Spinal cord (tissue), 10 donors: ENCODE results near the gene PKP3. TPM values are rescaled to one million over a fixed set of nuclear protein-coding genes. Genes with fewer than 3 reads are reported as not detected.

ENCODE experiments used
- DNase-seq, 6 donors: peaks; one replicate each; pipeline versions ENCODE4 v3.0.0 to v3.0.0-alpha.2; 2013 to 2015; ENCODE audit warnings: low spot score in 6 of 6, low read depth in 4 of 6
- H3K27ac ChIP-seq: one replicate; pipeline ENCODE4 v1.5.1; 2013; ENCODE audit warnings: low read depth, low read length, control low read depth
- H3K27me3 ChIP-seq: one replicate; pipeline ENCODE4 v1.6.1; 2013; ENCODE audit warnings: low read length; ENCODE audit not compliant: control insufficient read depth, insufficient read depth
- H3K36me3 ChIP-seq: one replicate; pipeline ENCODE4 v1.6.1; 2013; ENCODE audit warnings: low read length; ENCODE audit not compliant: control insufficient read depth, insufficient read depth
- H3K4me1 ChIP-seq: one replicate; pipeline ENCODE4 v1.6.1; 2013; ENCODE audit warnings: low read length; ENCODE audit not compliant: control insufficient read depth, insufficient read depth
- H3K4me3 ChIP-seq: one replicate; pipeline ENCODE4 v1.5.1; 2013; ENCODE audit warnings: low read depth, low read length, control low read depth
- H3K9me3 ChIP-seq: one replicate; pipeline ENCODE4 v1.6.1; 2013; ENCODE audit warnings: low read length; ENCODE audit not compliant: control insufficient read depth, insufficient read depth
- WGBS: methylation state at CpG from one replicate; pipeline ENCODE4 v1.1.5; 2013; ENCODE audit warnings: missing lambda C conversion rate; ENCODE audit not compliant: insufficient coverage; 5-methylcytosine and 5-hydroxymethylcytosine counted together
- polyA plus RNA-seq, 2 donors: library from polyadenylated mRNA; unstranded; fragments of 120-200 nt; gene quantifications; one replicate each; pipeline ENCODE4 v1.2.1, GENCODE V29; 2013; ENCODE audit not compliant: insufficient read length in 2 of 2
- total RNA-seq, 2 donors: library from RNA; depleted of rRNA in 1 of 2; stranded (reverse); fragments of 120-200 nt in 1 of 2; fragments of >200 nt in 1 of 2; gene quantifications; one replicate each; pipeline versions ENCODE4 v1.2.3 to v1.2.4, GENCODE V29; 2013 to 2014
- donor health status: healthy.

Gene PKP3
- total and polyA plus RNA-seq, 4 donors = 0.61 to 1.3 (median 0.73) TPM

- peaks cover 93% of the 10 kb centered on the region for H3K36me3 ChIP-seq
- no peaks in the 10 kb centered on the region for H3K9me3 ChIP-seq
- 93% methylated on average over 11 of the region's 11 CpGs for WGBS
Observed at GRCh38 chr11:377883-378500, 16.0 kb upstream of the PKP3 start.

GRCh38 chr11:379205-380094 is 14.6 kb upstream of the PKP3 start:
- Histone ChIP-seq H3K9me3 (no peaks in the 10 kb centered on the region), H3K4me3 (no peak overlapping the region), H3K27me3 (no peaks in the 10 kb centered on the region), H3K27ac (no peak overlapping the region), H3K36me3 (peaks cover 89% of the 10 kb centered on the region), H3K4me1 (peaks cover under 1% of the 10 kb centered on the region)
- WGBS = 91% methylated on average over 84 of the region's 87 CpGs
- no peak for DNase-seq

More at GRCh38 chr11:377883-378500, 16.0 kb upstream of the PKP3 start:
- H3K4me3 ChIP-seq = no peak overlapping the region
- no peak for DNase-seq
- H3K27me3 ChIP-seq = no peaks in the 10 kb centered on the region
- no peak overlapping the region for H3K27ac ChIP-seq
- peaks cover 15% of the 10 kb centered on the region for H3K4me1 ChIP-seq

GRCh38 chr11:380095-380480 is 13.9 kb upstream of the PKP3 start:
- no peaks in the 10 kb centered on the region for H3K9me3 ChIP-seq
- no peak overlapping the region for H3K27ac ChIP-seq
- 96% methylated on average over 34 of the region's 35 CpGs for WGBS
- H3K4me1 ChIP-seq = no peaks in the 10 kb centered on the region
- peaks cover 90% of the 10 kb centered on the region for H3K36me3 ChIP-seq
- no peak for DNase-seq
- no peaks in the 10 kb centered on the region for H3K27me3 ChIP-seq
- H3K4me3 ChIP-seq = no peak overlapping the region

- 97% methylated on average over 20 of the region's 23 CpGs for WGBS
- DNase-seq = no peak
- H3K27me3 ChIP-seq = no peaks in the 10 kb centered on the region
- no peaks in the 10 kb centered on the region for H3K4me1 ChIP-seq
- no peak overlapping the region for H3K27ac ChIP-seq
- no peaks in the 10 kb centered on the region for H3K9me3 ChIP-seq
- no peak overlapping the region for H3K4me3 ChIP-seq
- peaks cover 86% of the 10 kb centered on the region for H3K36me3 ChIP-seq
Observed at GRCh38 chr11:380491-380890, 13.5 kb upstream of the PKP3 start.

- H3K9me3 ChIP-seq = no peaks in the 10 kb centered on the region
- H3K4me1 ChIP-seq = no peaks in the 10 kb centered on the region
- DNase-seq = no peak
- no peak overlapping the region for H3K27ac ChIP-seq
- 93% methylated on average over 6 of the region's 14 CpGs for WGBS
- H3K27me3 ChIP-seq = no peaks in the 10 kb centered on the region
- H3K36me3 ChIP-seq = peaks cover 81% of the 10 kb centered on the region
- H3K4me3 ChIP-seq = no peak overlapping the region
Observed at GRCh38 chr11:380996-381395, 13.0 kb upstream of the PKP3 start.

GRCh38 chr11:381501-382072 is 12.4 kb upstream of the PKP3 start:
- no peak overlapping the region for H3K4me3 ChIP-seq
- H3K4me1 ChIP-seq = no peaks in the 10 kb centered on the region
- 80% methylated on average over 22 of the region's 35 CpGs for WGBS
- peaks cover 75% of the 10 kb centered on the region for H3K36me3 ChIP-seq
- no peaks in the 10 kb centered on the region for H3K27me3 ChIP-seq
- DNase-seq = no peak
- peaks cover 2% of the 10 kb centered on the region for H3K9me3 ChIP-seq
- no peak overlapping the region for H3K27ac ChIP-seq

- Histone ChIP-seq H3K36me3 (peaks cover 70% of the 10 kb centered on the region), H3K4me3 (no peak overlapping the region), H3K4me1 (no peaks in the 10 kb centered on the region), H3K27me3 (no peaks in the 10 kb centered on the region), H3K9me3 (peaks cover 2% of the 10 kb centered on the region), H3K27ac (no peak overlapping the region)
- no peak for DNase-seq
- 93% methylated on average over 6 of the region's 11 CpGs for WGBS
Observed at GRCh38 chr11:382081-382629, 11.9 kb upstream of the PKP3 start.

- Histone ChIP-seq H3K27me3 (no peaks in the 10 kb centered on the region), H3K9me3 (peaks cover 2% of the 10 kb centered on the region), H3K4me3 (no peak overlapping the region), H3K27ac (no peak overlapping the region), H3K36me3 (peaks cover 58% of the 10 kb centered on the region), H3K4me1 (no peaks in the 10 kb centered on the region)
- no peak for DNase-seq
- 87% methylated on average over 14 of the region's 14 CpGs for WGBS
Observed at GRCh38 chr11:383431-383830, 10.6 kb upstream of the PKP3 start.

GRCh38 chr11:384511-384910 is 9.5 kb upstream of the PKP3 start:
- Histone ChIP-seq H3K9me3 (peaks cover 2% of the 10 kb centered on the region), H3K4me3 (no peak overlapping the region), H3K36me3 (peaks cover 47% of the 10 kb centered on the region), H3K4me1 (no peaks in the 10 kb centered on the region), H3K27me3 (no peaks in the 10 kb centered on the region), H3K27ac (no peak overlapping the region)
- no peak for DNase-seq
- 87% methylated on average over 11 of the region's 16 CpGs for WGBS
